Measurements from ENCODE around the gene PTPRM.

The PTPRM gene

DNA sequence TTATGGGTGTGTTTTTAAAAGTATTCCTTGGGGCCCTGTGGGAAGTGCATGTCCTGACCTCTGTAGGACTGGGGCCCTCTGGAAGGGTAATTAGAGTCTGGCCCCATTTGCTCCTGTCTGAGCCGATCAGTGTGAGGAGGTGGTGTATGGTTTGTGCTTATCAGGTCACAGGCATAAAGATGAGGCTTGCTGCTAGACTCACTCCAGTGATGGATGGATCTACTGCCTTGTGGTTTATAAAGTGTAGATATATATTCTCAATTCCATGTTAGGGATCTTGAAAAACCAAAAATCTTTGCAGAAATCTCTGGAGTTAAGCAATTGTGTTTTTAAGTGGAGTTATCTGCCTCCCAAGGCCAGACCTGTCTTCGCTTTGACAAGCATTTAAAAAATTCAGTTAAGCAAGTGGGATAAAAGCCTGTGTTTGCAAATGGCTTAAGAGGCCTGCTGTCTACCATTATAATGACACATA lies 182.4 kb downstream of the PTPRM start:
- Histone ChIP-seq H3F3A (ENCODE audit: control insufficient read depth, insufficient read depth) (no peaks in the 10 kb centered on the region), H4K20me1 (ENCODE audit: control insufficient read depth, insufficient read depth, low read depth, low read length) (no peaks in the 10 kb centered on the region), H3K9me2 (replicated peaks; ENCODE audit: control insufficient read depth, low read length) (no peaks in the 10 kb centered on the region), H3K9me3 (ENCODE audit: control insufficient read depth, insufficient read depth, low read length) (no peaks in the 10 kb centered on the region), H3K4me1 (ENCODE audit: control insufficient read depth, low read length) (no peaks in the 10 kb centered on the region), H3K27ac (ENCODE audit: low read depth, low read length) (no peak overlapping the region), H3K79me2 (ENCODE audit: control insufficient read depth, low read length) (no peaks in the 10 kb centered on the region), H3K27me3 (ENCODE audit: control insufficient read depth, low read length) (no peaks in the 10 kb centered on the region), H3K4me2 (ENCODE audit: low read length) (no peak overlapping the region), H3K36me3 (ENCODE audit: control insufficient read depth, low read length) (no peaks in the 10 kb centered on the region), H3K4me3 (ENCODE audit: low read length) (no peak overlapping the region)
- no peak for TF ChIP-seq EZH2phosphoT487 (IDR thresholded peaks at IDR 0.05; ENCODE audit: borderline replicate concordance, low read length)
- TF ChIP-seq, protein P1, sequence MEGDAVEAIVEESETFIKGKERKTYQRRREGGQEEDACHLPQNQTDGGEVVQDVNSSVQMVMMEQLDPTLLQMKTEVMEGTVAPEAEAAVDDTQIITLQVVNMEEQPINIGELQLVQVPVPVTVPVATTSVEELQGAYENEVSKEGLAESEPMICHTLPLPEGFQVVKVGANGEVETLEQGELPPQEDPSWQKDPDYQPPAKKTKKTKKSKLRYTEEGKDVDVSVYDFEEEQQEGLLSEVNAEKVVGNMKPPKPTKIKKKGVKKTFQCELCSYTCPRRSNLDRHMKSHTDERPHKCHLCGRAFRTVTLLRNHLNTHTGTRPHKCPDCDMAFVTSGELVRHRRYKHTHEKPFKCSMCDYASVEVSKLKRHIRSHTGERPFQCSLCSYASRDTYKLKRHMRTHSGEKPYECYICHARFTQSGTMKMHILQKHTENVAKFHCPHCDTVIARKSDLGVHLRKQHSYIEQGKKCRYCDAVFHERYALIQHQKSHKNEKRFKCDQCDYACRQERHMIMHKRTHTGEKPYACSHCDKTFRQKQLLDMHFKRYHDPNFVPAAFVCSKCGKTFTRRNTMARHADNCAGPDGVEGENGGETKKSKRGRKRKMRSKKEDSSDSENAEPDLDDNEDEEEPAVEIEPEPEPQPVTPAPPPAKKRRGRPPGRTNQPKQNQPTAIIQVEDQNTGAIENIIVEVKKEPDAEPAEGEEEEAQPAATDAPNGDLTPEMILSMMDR (IDR thresholded peaks at IDR 0.05; ENCODE audit: low read depth, low read length, poor library complexity, severe bottlenecking), result no peak

GRCh38 chr18:7750095-7750663 lies 183.1 kb downstream of the PTPRM start:
- Histone ChIP-seq H3K36me3 (ENCODE audit: control insufficient read depth, low read length) (no peaks in the 10 kb centered on the region), H3K4me2 (ENCODE audit: low read length) (no peak overlapping the region), H4K20me1 (ENCODE audit: control insufficient read depth, insufficient read depth, low read depth, low read length) (no peaks in the 10 kb centered on the region), H3K27me3 (ENCODE audit: control insufficient read depth, low read length) (no peaks in the 10 kb centered on the region), H3K4me1 (ENCODE audit: control insufficient read depth, low read length) (no peaks in the 10 kb centered on the region), H3K27ac (ENCODE audit: low read depth, low read length) (no peak overlapping the region), H3K4me3 (ENCODE audit: low read length) (no peak overlapping the region), H3K9me2 (replicated peaks; ENCODE audit: control insufficient read depth, low read length) (no peaks in the 10 kb centered on the region), H3K79me2 (ENCODE audit: control insufficient read depth, low read length) (no peaks in the 10 kb centered on the region), H3K9me3 (ENCODE audit: control insufficient read depth, insufficient read depth, low read length) (no peaks in the 10 kb centered on the region), H3F3A (ENCODE audit: control insufficient read depth, insufficient read depth) (no peaks in the 10 kb centered on the region)
- TF ChIP-seq EZH2phosphoT487 (IDR thresholded peaks at IDR 0.05; ENCODE audit: borderline replicate concordance, low read length), result no peak
- TF ChIP-seq, protein P1 (IDR thresholded peaks at IDR 0.05; ENCODE audit: low read depth, low read length, poor library complexity, severe bottlenecking), result no peak

- Histone ChIP-seq H4K20me1 (ENCODE audit: control insufficient read depth, insufficient read depth, low read depth, low read length) (no peaks in the 10 kb centered on the region), H3K9me3 (ENCODE audit: control insufficient read depth, insufficient read depth, low read length) (no peaks in the 10 kb centered on the region), H3K4me1 (ENCODE audit: control insufficient read depth, low read length) (no peaks in the 10 kb centered on the region), H3K79me2 (ENCODE audit: control insufficient read depth, low read length) (no peaks in the 10 kb centered on the region), H3K4me3 (ENCODE audit: low read length) (no peak overlapping the region), H3K27ac (ENCODE audit: low read depth, low read length) (no peak overlapping the region), H3K4me2 (ENCODE audit: low read length) (no peak overlapping the region), H3K27me3 (ENCODE audit: control insufficient read depth, low read length) (no peaks in the 10 kb centered on the region), H3K9me2 (replicated peaks; ENCODE audit: control insufficient read depth, low read length) (no peaks in the 10 kb centered on the region), H3F3A (ENCODE audit: control insufficient read depth, insufficient read depth) (no peaks in the 10 kb centered on the region), H3K36me3 (ENCODE audit: control insufficient read depth, low read length) (no peaks in the 10 kb centered on the region)
- no peak for TF ChIP-seq EZH2phosphoT487 (IDR thresholded peaks at IDR 0.05; ENCODE audit: borderline replicate concordance, low read length)
- TF ChIP-seq, protein P1 (IDR thresholded peaks at IDR 0.05; ENCODE audit: low read depth, low read length, poor library complexity, severe bottlenecking), result no peak
These were observed 183.8 kb downstream of the PTPRM start for GRCh38 chr18:7750966-7751365.
